HepG2 (cell line): ENCODE data around the gene CYP4F2.

Experiments
- ARHGAP35 ChIP-seq: sonication (generic); formaldehyde crosslinking; IDR thresholded peaks from 2 replicates; pipeline ENCODE4 v1.9.0; 2022; ENCODE audit warnings: mild to moderate bottlenecking, inconsistent platforms, moderate library complexity, missing genetic modification reagents, borderline replicate concordance
- MAFG ChIP-seq: sonication (generic); formaldehyde crosslinking; IDR thresholded peaks from 2 replicates; pipeline ENCODE4 v1.5.1; 2020; ENCODE audit warnings: mild to moderate bottlenecking, missing genetic modification reagents
- TF ChIP-seq, protein P1 (sequence below): sonication (generic); formaldehyde crosslinking; IDR thresholded peaks from 2 replicates; pipeline ENCODE4 v1.5.0; 2020; ENCODE audit warnings: mild to moderate bottlenecking, missing genetic modification reagents, moderate library complexity
- TF ChIP-seq, protein P2 (sequence below): sonication (generic); formaldehyde crosslinking; conservative IDR thresholded peaks from 2 replicates; pipeline ENCODE4 v1.8.0; 2022; ENCODE audit warnings: mild to moderate bottlenecking, moderate library complexity, missing genetic modification reagents
- TF ChIP-seq, protein P3 (sequence below): sonication (generic); formaldehyde crosslinking; IDR thresholded peaks from 2 replicates; pipeline ENCODE4 v1.4.0; 2020; ENCODE audit warnings: missing genetic modification reagents

DNA sequence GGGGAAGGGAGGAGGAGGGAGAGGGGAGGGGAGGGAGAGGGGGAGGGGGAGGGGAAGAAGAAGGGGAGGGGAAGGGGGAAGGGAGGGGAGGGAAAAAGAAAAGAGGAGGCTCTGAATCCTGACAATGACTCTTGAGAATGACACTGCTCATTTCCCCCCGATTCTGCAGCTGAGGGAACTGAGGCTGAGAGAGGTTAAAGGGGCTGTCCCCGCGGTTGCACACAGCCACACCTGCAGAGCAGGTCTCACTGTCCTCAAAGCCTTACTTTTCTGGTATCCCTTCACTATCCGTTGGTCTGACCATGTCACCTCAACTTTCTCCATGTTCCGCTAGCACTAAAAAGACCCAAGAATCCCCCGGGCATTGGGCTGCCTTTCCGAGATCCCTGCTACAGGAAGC lies 35.4 kb downstream of the CYP4F2 start:
- TF ChIP-seq MAFG (no peak), ARHGAP35 (CRISPR knock-in tag) (no peak)
- TF ChIP-seq, protein P1, sequence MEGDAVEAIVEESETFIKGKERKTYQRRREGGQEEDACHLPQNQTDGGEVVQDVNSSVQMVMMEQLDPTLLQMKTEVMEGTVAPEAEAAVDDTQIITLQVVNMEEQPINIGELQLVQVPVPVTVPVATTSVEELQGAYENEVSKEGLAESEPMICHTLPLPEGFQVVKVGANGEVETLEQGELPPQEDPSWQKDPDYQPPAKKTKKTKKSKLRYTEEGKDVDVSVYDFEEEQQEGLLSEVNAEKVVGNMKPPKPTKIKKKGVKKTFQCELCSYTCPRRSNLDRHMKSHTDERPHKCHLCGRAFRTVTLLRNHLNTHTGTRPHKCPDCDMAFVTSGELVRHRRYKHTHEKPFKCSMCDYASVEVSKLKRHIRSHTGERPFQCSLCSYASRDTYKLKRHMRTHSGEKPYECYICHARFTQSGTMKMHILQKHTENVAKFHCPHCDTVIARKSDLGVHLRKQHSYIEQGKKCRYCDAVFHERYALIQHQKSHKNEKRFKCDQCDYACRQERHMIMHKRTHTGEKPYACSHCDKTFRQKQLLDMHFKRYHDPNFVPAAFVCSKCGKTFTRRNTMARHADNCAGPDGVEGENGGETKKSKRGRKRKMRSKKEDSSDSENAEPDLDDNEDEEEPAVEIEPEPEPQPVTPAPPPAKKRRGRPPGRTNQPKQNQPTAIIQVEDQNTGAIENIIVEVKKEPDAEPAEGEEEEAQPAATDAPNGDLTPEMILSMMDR (CRISPR knock-in tag): no peak
- TF ChIP-seq, protein P2, sequence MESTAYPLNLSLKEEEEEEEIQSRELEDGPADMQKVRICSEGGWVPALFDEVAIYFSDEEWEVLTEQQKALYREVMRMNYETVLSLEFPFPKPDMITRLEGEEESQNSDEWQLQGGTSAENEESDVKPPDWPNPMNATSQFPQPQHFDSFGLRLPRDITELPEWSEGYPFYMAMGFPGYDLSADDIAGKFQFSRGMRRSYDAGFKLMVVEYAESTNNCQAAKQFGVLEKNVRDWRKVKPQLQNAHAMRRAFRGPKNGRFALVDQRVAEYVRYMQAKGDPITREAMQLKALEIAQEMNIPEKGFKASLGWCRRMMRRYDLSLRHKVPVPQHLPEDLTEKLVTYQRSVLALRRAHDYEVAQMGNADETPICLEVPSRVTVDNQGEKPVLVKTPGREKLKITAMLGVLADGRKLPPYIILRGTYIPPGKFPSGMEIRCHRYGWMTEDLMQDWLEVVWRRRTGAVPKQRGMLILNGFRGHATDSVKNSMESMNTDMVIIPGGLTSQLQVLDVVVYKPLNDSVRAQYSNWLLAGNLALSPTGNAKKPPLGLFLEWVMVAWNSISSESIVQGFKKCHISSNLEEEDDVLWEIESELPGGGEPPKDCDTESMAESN (CRISPR knock-in tag): no peak
- TF ChIP-seq, protein P3, sequence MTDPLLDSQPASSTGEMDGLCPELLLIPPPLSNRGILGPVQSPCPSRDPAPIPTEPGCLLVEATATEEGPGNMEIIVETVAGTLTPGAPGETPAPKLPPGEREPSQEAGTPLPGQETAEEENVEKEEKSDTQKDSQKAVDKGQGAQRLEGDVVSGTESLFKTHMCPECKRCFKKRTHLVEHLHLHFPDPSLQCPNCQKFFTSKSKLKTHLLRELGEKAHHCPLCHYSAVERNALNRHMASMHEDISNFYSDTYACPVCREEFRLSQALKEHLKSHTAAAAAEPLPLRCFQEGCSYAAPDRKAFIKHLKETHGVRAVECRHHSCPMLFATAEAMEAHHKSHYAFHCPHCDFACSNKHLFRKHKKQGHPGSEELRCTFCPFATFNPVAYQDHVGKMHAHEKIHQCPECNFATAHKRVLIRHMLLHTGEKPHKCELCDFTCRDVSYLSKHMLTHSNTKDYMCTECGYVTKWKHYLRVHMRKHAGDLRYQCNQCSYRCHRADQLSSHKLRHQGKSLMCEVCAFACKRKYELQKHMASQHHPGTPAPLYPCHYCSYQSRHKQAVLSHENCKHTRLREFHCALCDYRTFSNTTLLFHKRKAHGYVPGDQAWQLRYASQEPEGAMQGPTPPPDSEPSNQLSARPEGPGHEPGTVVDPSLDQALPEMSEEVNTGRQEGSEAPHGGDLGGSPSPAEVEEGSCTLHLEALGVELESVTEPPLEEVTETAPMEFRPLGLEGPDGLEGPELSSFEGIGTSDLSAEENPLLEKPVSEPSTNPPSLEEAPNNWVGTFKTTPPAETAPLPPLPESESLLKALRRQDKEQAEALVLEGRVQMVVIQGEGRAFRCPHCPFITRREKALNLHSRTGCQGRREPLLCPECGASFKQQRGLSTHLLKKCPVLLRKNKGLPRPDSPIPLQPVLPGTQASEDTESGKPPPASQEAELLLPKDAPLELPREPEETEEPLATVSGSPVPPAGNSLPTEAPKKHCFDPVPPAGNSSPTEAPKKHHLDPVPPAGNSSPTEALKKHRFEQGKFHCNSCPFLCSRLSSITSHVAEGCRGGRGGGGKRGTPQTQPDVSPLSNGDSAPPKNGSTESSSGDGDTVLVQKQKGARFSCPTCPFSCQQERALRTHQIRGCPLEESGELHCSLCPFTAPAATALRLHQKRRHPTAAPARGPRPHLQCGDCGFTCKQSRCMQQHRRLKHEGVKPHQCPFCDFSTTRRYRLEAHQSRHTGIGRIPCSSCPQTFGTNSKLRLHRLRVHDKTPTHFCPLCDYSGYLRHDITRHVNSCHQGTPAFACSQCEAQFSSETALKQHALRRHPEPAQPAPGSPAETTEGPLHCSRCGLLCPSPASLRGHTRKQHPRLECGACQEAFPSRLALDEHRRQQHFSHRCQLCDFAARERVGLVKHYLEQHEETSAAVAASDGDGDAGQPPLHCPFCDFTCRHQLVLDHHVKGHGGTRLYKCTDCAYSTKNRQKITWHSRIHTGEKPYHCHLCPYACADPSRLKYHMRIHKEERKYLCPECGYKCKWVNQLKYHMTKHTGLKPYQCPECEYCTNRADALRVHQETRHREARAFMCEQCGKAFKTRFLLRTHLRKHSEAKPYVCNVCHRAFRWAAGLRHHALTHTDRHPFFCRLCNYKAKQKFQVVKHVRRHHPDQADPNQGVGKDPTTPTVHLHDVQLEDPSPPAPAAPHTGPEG (CRISPR knock-in tag): no peak
